Smooth muscle cell (in vitro differentiated cells): ENCODE measurements around the gene FAM171A1. TPM values are rescaled to one million over a fixed set of nuclear protein-coding genes. Genes with fewer than 3 reads are reported as not detected.

Source experiments
- DNase-seq: peaks from one replicate; lab custom pipeline; 2025; ENCODE audit not compliant: unreplicated experiment; lab: John Stamatoyannopoulos, UW
- H2AFZ ChIP-seq: fragments of 200-600 bp; sonication (generic); 2 replicates; pipeline ENCODE4 v1.6.0; 2016; ENCODE audit warnings: antibody characterized with exemption, low read depth, mild to moderate bottlenecking
- H3F3A ChIP-seq: fragments of 200-600 bp; sonication (generic); 2 replicates; pipeline ENCODE4 v1.6.0; 2017; ENCODE audit warnings: antibody characterized with exemption, low read depth
- H3K27ac ChIP-seq: fragments of 200-600 bp; sonication (generic); 2 replicates; pipeline ENCODE4 v1.5.1; 2016; ENCODE audit warnings: low read depth, mild to moderate bottlenecking
- H3K27me3 ChIP-seq: fragments of 200-600 bp; sonication (generic); 2 replicates; pipeline ENCODE4 v1.6.1; 2016; ENCODE audit warnings: low read depth, mild to moderate bottlenecking
- H3K36me3 ChIP-seq: fragments of 200-600 bp; sonication (generic); 2 replicates; pipeline ENCODE4 v1.5.1; 2016; ENCODE audit warnings: low read depth
- H3K4me1 ChIP-seq: fragments of 200-600 bp; sonication (generic); 2 replicates; pipeline ENCODE4 v1.5.1; 2016; ENCODE audit warnings: low read depth
- H3K4me2 ChIP-seq: fragments of 200-600 bp; sonication (generic); 2 replicates; pipeline ENCODE4 v1.6.0; 2016; ENCODE audit warnings: mild to moderate bottlenecking
- H3K4me3 ChIP-seq: fragments of 200-600 bp; sonication (generic); 2 replicates; pipeline ENCODE4 v1.5.1; 2016; ENCODE audit warnings: mild to moderate bottlenecking
- H3K79me2 ChIP-seq: fragments of 200-600 bp; sonication (generic); 2 replicates; pipeline ENCODE4 v1.6.0; 2016; ENCODE audit warnings: low read depth, mild to moderate bottlenecking
- H3K9ac ChIP-seq: fragments of 200-600 bp; sonication (generic); 2 replicates; pipeline ENCODE4 v1.6.0; 2016; ENCODE audit warnings: low read depth
- H3K9me3 ChIP-seq: fragments of 200-600 bp; sonication (generic); replicated peaks from 2 replicates; pipeline ENCODE4 v1.5.1; 2016; ENCODE audit warnings: low read depth
- H4K20me1 ChIP-seq: fragments of 200-600 bp; sonication (generic); 2 replicates; pipeline ENCODE4 v1.6.0; 2016; ENCODE audit warnings: low read depth
- CTCF ChIP-seq: fragments of 200-600 bp; sonication (generic); IDR thresholded peaks from 2 replicates; pipeline ENCODE4 v1.5.1; 2017; ENCODE audit warnings: borderline replicate concordance, mild to moderate bottlenecking, antibody characterized with exemption; ENCODE audit not compliant: insufficient read depth, poor library complexity, severe bottlenecking
- WGBS: methylation state at CpG from one replicate; pipeline ENCODE4 v1.1.7; 2016; ENCODE audit warnings: low lambda C conversion rate; 5-methylcytosine and 5-hydroxymethylcytosine counted together
- polyA plus RNA-seq: library from polyadenylated mRNA; unstranded; fragments of >200 nt; fragmentation: Nextera tagmentation; extraction: Ambion mirVana; gene quantifications from 2 replicates; pipeline ENCODE4 v1.2.1, GENCODE V29; 2016
- total RNA-seq: library from RNA; depleted of rRNA; stranded (reverse); fragments of >200 nt; gene quantifications from 2 replicates; pipeline ENCODE4 v1.2.3, GENCODE V29; 2014

Gene FAM171A1
- total and polyA plus RNA-seq, 2 experiments from 2014 or later, result 25.5 to 37.2 TPM

DNA sequence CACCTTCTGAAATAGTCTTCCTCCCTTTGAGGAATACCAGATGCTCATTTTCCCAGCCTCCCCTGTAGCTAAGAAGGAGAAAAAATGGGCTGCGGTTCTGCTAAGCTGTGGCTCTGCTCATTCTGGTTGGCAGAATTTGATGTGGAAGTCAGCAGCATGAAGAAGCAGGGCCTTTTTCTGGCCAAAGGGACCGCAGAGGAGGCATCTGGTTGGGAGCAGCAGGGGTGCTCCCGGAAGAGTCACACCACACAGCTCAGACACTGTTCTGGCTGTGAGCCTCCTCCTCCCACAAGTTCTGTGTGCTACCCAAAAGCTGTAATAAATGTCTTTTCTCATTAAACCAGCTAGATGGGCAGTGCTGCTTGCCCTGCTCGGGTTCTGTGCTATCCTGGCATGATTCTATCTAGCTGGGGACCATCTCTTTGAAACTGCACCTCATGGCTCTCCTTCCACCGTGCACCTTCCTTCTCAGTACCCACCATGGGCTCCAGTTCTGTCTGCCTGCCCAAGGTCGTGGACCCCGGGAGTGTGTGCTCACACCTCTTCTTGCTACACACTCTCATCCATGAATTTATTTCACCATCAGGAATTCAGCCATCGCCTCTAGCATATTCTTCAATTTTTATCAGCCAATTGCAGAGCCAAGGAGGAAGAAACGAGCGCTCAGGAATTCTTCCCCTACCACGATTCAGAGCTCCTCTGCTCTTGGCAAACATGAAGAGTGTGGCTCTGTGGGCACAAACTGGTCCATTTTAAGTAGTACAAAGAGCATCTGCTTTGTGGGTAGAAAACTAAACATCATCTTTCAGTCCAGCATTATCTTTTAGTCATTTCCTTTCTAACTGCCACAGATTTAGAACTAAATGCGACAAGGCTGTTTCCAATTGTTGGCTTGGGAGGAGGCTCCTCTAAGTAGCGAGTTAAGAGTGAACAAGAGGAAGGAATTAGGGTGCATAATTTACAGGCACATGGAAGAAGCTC is 76.9 kb downstream of the FAM171A1 start:
- Histone ChIP-seq H3F3A (no peaks in the 10 kb centered on the region), H3K4me1 (peaks cover 3% of the 10 kb centered on the region), H3K4me3 (no peak overlapping the region), H4K20me1 (peaks cover 86% of the 10 kb centered on the region), H3K36me3 (no peaks in the 10 kb centered on the region), H3K27me3 (no peaks in the 10 kb centered on the region), H3K9me3 (no peaks in the 10 kb centered on the region), H2AFZ (no peak overlapping the region), H3K79me2 (peaks cover 19% of the 10 kb centered on the region), H3K27ac (no peak overlapping the region), H3K4me2 (peak overlapping the region; percentile 40), H3K9ac (no peak overlapping the region)
- no peak for TF ChIP-seq CTCF
- WGBS, result 54% methylated on average over 13 of the region's 13 CpGs
- no peak for DNase-seq

DNA sequence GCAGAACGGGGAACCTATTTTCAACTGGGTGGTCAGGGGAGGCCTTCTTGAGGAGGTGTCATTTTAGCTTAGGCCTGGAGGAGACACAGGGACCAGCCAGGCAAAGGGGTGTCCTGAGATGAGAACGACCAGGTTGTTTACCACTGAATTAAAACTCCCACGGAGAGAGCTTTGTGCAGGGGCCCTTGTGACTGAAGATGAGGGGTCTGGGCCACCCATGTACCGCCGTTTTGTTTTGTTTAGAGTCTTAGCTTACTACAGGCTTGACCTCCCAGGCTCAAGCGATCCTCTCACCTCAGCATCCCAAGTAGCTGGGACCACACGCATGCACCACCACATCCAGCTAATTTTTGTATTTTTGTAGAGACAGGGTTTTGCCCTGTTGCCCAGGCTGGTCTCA is 80.4 kb downstream of the FAM171A1 start:
- Histone ChIP-seq H3K9ac (no peak overlapping the region), H3K4me2 (no peak overlapping the region), H3K79me2 (peaks cover 21% of the 10 kb centered on the region), H3K36me3 (no peaks in the 10 kb centered on the region), H3K4me3 (no peak overlapping the region), H3K27ac (no peak overlapping the region), H3F3A (no peaks in the 10 kb centered on the region), H4K20me1 (peaks cover 63% of the 10 kb centered on the region), H3K27me3 (no peaks in the 10 kb centered on the region), H3K4me1 (peaks cover 3% of the 10 kb centered on the region), H2AFZ (no peak overlapping the region), H3K9me3 (no peaks in the 10 kb centered on the region)
- no peak for DNase-seq
- no peak for TF ChIP-seq CTCF
- WGBS, result 93% methylated on average over 7 of the region's 7 CpGs

DNA sequence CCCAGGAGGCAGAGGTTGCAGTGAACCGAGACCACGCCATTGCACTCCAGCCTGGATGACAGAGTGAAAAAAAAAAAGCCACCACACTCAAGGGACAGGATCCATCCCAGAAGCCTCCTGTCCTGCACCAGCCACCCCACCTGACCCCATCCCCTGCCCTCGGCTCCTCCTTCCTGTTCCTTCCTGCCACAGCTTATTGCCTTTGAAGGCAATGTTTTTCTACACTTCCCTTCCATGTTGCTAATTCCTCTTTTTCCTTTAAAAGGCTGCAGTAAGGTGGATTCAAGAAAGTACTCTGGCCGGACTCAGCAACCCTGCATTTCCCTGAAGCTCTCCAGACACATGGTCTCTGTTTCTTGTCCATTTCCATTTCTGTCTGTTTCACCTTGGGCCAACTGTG is 80.9 kb downstream of the FAM171A1 start:
- H3K4me3 ChIP-seq, result no peak overlapping the region
- H3K9ac ChIP-seq, result no peak overlapping the region
- H3K9me3 ChIP-seq, result no peaks in the 10 kb centered on the region
- TF ChIP-seq CTCF, result no peak
- 99% methylated on average over 4 of the region's 4 CpGs for WGBS
- no peak overlapping the region for H3K4me2 ChIP-seq
- peaks cover 21% of the 10 kb centered on the region for H3K79me2 ChIP-seq
- H3K27me3 ChIP-seq, result no peaks in the 10 kb centered on the region
- no peak overlapping the region for H2AFZ ChIP-seq
- H4K20me1 ChIP-seq, result peaks cover 63% of the 10 kb centered on the region
- DNase-seq, result no peak
- H3K4me1 ChIP-seq, result peaks cover 3% of the 10 kb centered on the region
- no peaks in the 10 kb centered on the region for H3F3A ChIP-seq
- no peak overlapping the region for H3K27ac ChIP-seq
- no peaks in the 10 kb centered on the region for H3K36me3 ChIP-seq
